GM12878 (cell line): ENCODE data around the gene RPA3. TPM values are rescaled to one million over a fixed set of nuclear protein-coding genes. Genes with fewer than 3 reads are reported as not detected.

Experiments
- ATAC-seq: fragments of 200-7000 bp; cut with Tn5 transposase; 3 replicates; pipeline ENCODE4 v1.9.1; 2020; ENCODE audit warnings: mild to moderate bottlenecking, moderate library complexity
- BruUV-seq: library from RNA; stranded (reverse); fragments of 400-500 nt; replicated peaks from 2 replicates; lab custom pipeline; 2021; lab: Mats Ljungman, UMichigan
- CTCF ChIA-PET: fragments of 300-600 bp; sonication (Branson Sonifier 250); formaldehyde crosslinking; extraction: SDS; loops from one replicate; lab custom pipeline; 2021; ENCODE audit warnings: inconsistent platforms; lab: Yijun Ruan, JAX
- POLR2A ChIA-PET: fragments of 350-600 bp; formaldehyde crosslinking; extraction: SDS; loops from one replicate; lab custom pipeline; 2021; ENCODE audit warnings: inconsistent platforms; lab: Charles Lee
- RAD21 ChIA-PET: fragments of 300-600 bp; sonication (Branson Sonifier 250); formaldehyde crosslinking; loops from one replicate; lab custom pipeline; 2023; ENCODE audit warnings: antibody characterized with exemption; ENCODE audit not compliant: unreplicated experiment; lab: Charles Lee
- SMC1A ChIA-PET: fragments of 300-600 bp; sonication (Branson Sonifier 250); formaldehyde crosslinking; loops from one replicate; lab custom pipeline; 2023; ENCODE audit not compliant: unreplicated experiment, uncharacterized antibody; lab: Charles Lee
- DNase-seq: peaks from one replicate; pipeline ENCODE4 v3.0.0-alpha.2; 2011; ENCODE audit warnings: low read depth, low spot score
- FAIRE-seq: peaks from 3 replicates; lab custom pipeline; 2011; peaks lifted over from hg19 to GRCh38; lab: Jason Lieb, UNC
- H2AFZ ChIP-seq: 2 replicates; pipeline ENCODE4 v1.6.0; 2011; ENCODE audit warnings: low read depth, low read length, control low read depth; ENCODE audit not compliant: control insufficient read depth
- H3K27ac ChIP-seq: 2 replicates; pipeline ENCODE4 v1.5.1; 2011; ENCODE audit warnings: control low read depth; ENCODE audit not compliant: control insufficient read depth, insufficient read depth
- H3K27me3 ChIP-seq, 2 experiments: replicated peaks in 1 of 2; 2 replicates each; pipeline versions ENCODE4 v1.6.0 to v1.6.1; 2011; ENCODE audit warnings: low read length in 1 of 2; ENCODE audit not compliant: control insufficient read depth in 2 of 2, insufficient read depth in 2 of 2
- H3K36me3 ChIP-seq, 2 experiments: 2 replicates each; pipeline ENCODE4 v1.5.1; 2011; ENCODE audit warnings: low read length in 1 of 2; ENCODE audit not compliant: control insufficient read depth in 2 of 2, insufficient read depth in 2 of 2
- H3K4me1 ChIP-seq: 2 replicates; pipeline ENCODE4 v1.6.1; 2011; ENCODE audit warnings: mild to moderate bottlenecking, low read length, moderate library complexity, mixed read lengths; ENCODE audit not compliant: control insufficient read depth, insufficient read depth
- H3K4me2 ChIP-seq: 2 replicates; pipeline ENCODE4 v1.6.0; 2011; ENCODE audit warnings: control low read depth; ENCODE audit not compliant: control insufficient read depth, insufficient read depth
- H3K4me3 ChIP-seq: fragments of 200-600 bp; sonication (generic); 2 replicates; pipeline ENCODE4 v1.5.1; 2016
- H3K79me2 ChIP-seq: 2 replicates; pipeline ENCODE4 v1.6.0; 2011; ENCODE audit warnings: low read length; ENCODE audit not compliant: control insufficient read depth, insufficient read depth
- H3K9ac ChIP-seq: 2 replicates; pipeline ENCODE4 v1.8.0; 2011; ENCODE audit warnings: low read length, control low read depth, mixed read lengths; ENCODE audit not compliant: control insufficient read depth, insufficient read depth
- H3K9me3 ChIP-seq: replicated peaks from 3 replicates; pipeline ENCODE4 v1.5.1; 2011; ENCODE audit warnings: mild to moderate bottlenecking, low read length; ENCODE audit not compliant: control insufficient read depth, insufficient read depth
- H4K20me1 ChIP-seq: 2 replicates; pipeline ENCODE4 v1.6.0; 2011; ENCODE audit not compliant: control insufficient read depth, insufficient read depth
- BRCA1 ChIP-seq: IDR thresholded peaks from 2 replicates; pipeline ENCODE4 v1.6.1; 2011; ENCODE audit warnings: low read depth, low read length, improper control_type of control experiment
- CEBPB ChIP-seq, 2 experiments: fragments of 150-350 bp in 1 of 2; IDR thresholded peaks; 2 replicates each; pipeline ENCODE4 v1.6.1; 2012 to 2014; ENCODE audit warnings: low read depth in 2 of 2, low read length in 2 of 2, borderline replicate concordance in 1 of 2, inconsistent platforms in 1 of 2
- CREM ChIP-seq: IDR thresholded peaks from 2 replicates; pipeline ENCODE4 v1.6.1; 2014; ENCODE audit warnings: antibody characterized with exemption, low read depth
- ETV6 ChIP-seq, 2 experiments: fragments of 450-650 bp in 1 of 2; IDR thresholded peaks in 1 of 2; conservative IDR thresholded peaks in 1 of 2; 2 replicates each; pipeline ENCODE4 v1.6.1; 2014; ENCODE audit warnings: antibody characterized with exemption in 1 of 2, borderline replicate concordance in 1 of 2, low read depth in 1 of 2, mild to moderate bottlenecking in 1 of 2, moderate library complexity in 1 of 2
- EZH2 ChIP-seq: IDR thresholded peaks from 2 replicates; pipeline ENCODE4 v1.6.1; 2012; ENCODE audit warnings: low read depth, mild to moderate bottlenecking, control low read depth, inconsistent platforms, low read length, borderline replicate concordance; ENCODE audit not compliant: control insufficient read depth
- IKZF1 ChIP-seq: fragments of 450-650 bp; conservative IDR thresholded peaks from 2 replicates; pipeline ENCODE4 v1.6.1; 2017; ENCODE audit warnings: antibody characterized with exemption, mild to moderate bottlenecking
- MEF2A ChIP-seq: IDR thresholded peaks from 2 replicates; pipeline ENCODE4 v1.6.1; 2011; ENCODE audit warnings: low read depth, mild to moderate bottlenecking, low read length, moderate library complexity; ENCODE audit not compliant: insufficient read depth
- MTA2 ChIP-seq: fragments of 450-650 bp; IDR thresholded peaks from 2 replicates; pipeline ENCODE4 v1.6.1; 2016; ENCODE audit warnings: low read depth, mild to moderate bottlenecking, moderate library complexity
- MTA3 ChIP-seq: IDR thresholded peaks from 2 replicates; pipeline ENCODE4 v1.6.1; 2012; ENCODE audit warnings: low read length, inconsistent platforms, borderline replicate concordance
- PAX5 ChIP-seq: IDR thresholded peaks from 2 replicates; pipeline ENCODE4 v1.6.1; 2011; ENCODE audit warnings: low read depth, low read length, borderline replicate concordance
- RAD51 ChIP-seq: fragments of 450-650 bp; IDR thresholded peaks from 2 replicates; pipeline ENCODE4 v1.6.1; 2016; ENCODE audit warnings: moderate library complexity, mild to moderate bottlenecking, inconsistent platforms
- SMARCA5 ChIP-seq: fragments of 450-650 bp; IDR thresholded peaks from 2 replicates; pipeline ENCODE4 v1.6.1; 2017; ENCODE audit warnings: mild to moderate bottlenecking
- SUZ12 ChIP-seq: fragments of 200-600 bp; sonication (generic); IDR thresholded peaks from one replicate; pipeline ENCODE4 v1.6.1; 2018; ENCODE audit warnings: antibody characterized with exemption, mild to moderate bottlenecking; ENCODE audit not compliant: unreplicated experiment
- TAF1 ChIP-seq: IDR thresholded peaks from 2 replicates; pipeline ENCODE4 v1.6.1; 2011; ENCODE audit warnings: mild to moderate bottlenecking, low read depth, low read length, borderline replicate concordance
- TBL1XR1 ChIP-seq: IDR thresholded peaks from 2 replicates; pipeline ENCODE4 v1.6.1; 2012; ENCODE audit warnings: low read depth, low read length, improper control_type of control experiment
- WGBS: methylation state at CpG from one replicate; pipeline ENCODE4 v1.1.6; 2016; ENCODE audit warnings: low lambda C conversion rate; ENCODE audit not compliant: insufficient replicate concordance, insufficient coverage; ENCODE audit errors: missing lambda C conversion rate; 5-methylcytosine and 5-hydroxymethylcytosine counted together
- in situ Hi-C: fragments of 300-500 bp; cut with MboI; formaldehyde crosslinking; loops from 9 replicates; pipeline ENCODE4 v1.14.3; 2018; ENCODE audit warnings: mixed read lengths
- intact Hi-C: fragments of 100-400 bp; cut with micrococcal nuclease; formaldehyde crosslinking; loops from one replicate; pipeline ENCODE4 v1.14.2; 2022; ENCODE audit not compliant: unreplicated experiment
- polyA plus RNA-seq, 11 experiments: library from polyadenylated mRNA; depleted of rRNA in 4 of 11; unstranded in 6 of 11; stranded (reverse) in 5 of 11; fragments of >200 nt; fragmentation: Nextera tagmentation in 4 of 11; fragmentation: Illumina TruSeq in 1 of 11; extraction: Ambion mirVana in 4 of 11; extraction: Trizol in 1 of 11; gene quantifications; 1 replicate in 1 of 11; 2 replicates in 10 of 11; pipeline versions ENCODE4 v1.2.1 to v1.2.3, GENCODE V29; 2011 to 2016; ENCODE audit warnings: inconsistent platforms in 2 of 11, missing spikeins in 2 of 11, low read depth in 1 of 11
- total RNA-seq, 4 experiments: library from RNA; depleted of rRNA in 3 of 4; stranded (reverse); fragments of >200 nt in 3 of 4; fragmentation: Illumina TruSeq in 1 of 4; extraction: Trizol in 1 of 4; gene quantifications; 2 replicates each; pipeline versions ENCODE4 v1.2.1 to v1.2.3, GENCODE V29; 2013 to 2021
- TF ChIP-seq, protein P1 (sequence below): IDR thresholded peaks from 2 replicates; pipeline ENCODE4 v1.6.1; 2011; ENCODE audit warnings: low read depth, low read length, improper control_type of control experiment, borderline replicate concordance
- TF ChIP-seq, protein P2 (sequence below): fragments of 450-650 bp; IDR thresholded peaks from 2 replicates; pipeline ENCODE4 v1.6.1; 2017; ENCODE audit warnings: mild to moderate bottlenecking, low read depth, inconsistent platforms; ENCODE audit not compliant: poor library complexity, severe bottlenecking
- TF ChIP-seq, protein P3 (sequence below): fragments of 450-650 bp; IDR thresholded peaks from 2 replicates; pipeline ENCODE4 v1.6.1; 2014; ENCODE audit warnings: mild to moderate bottlenecking

RPA3 gene
- total and polyA plus RNA-seq, 10 of the 15 experiments (the other 5 are each of a cell fraction or from before 2014, with no cell fraction given), result 60.2 to 343 (median 112) TPM

DNA sequence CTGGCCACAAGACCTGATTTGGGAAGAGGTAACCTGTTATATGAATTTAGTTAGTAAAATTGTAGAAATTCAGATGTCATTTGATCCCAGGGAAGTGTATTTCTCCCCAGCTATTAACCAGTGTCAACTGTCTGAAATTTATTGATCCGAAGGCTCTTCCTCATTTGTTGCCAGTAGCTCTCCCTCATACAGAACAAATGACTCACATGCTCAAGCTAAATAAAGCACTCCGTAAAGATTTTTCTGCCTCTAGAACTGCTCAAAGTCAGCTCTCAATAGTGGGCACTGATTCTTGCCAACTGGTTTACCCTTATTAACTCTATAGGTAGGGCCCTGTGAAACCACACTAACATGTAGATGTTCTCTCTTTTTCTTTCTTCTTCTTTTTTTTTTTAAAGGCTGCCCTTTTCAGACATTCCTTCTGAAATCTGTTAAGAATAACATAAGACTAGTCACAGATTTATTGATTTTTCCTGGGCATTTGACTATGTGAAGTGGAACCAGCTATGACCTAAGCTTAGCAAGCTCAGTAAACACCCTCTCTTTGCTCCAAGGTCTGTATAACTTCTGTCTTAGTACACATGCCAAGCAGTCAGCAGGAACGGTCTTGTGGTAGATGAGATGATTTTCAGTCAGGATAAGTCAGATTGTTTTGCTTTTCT, 21.8 kb downstream of the RPA3 start (continued):
- TF ChIP-seq SMARCA5 (no peak), TBL1XR1 (no peak), MTA3 (no peak), IKZF1 (no peak), CEBPB (IDR thresholded peaks at IDR 0.05; ENCODE audit: borderline replicate concordance in 1 of 2, low read depth in 2 of 2, low read length in 2 of 2) (no peak)
- TF ChIP-seq, protein P1, sequence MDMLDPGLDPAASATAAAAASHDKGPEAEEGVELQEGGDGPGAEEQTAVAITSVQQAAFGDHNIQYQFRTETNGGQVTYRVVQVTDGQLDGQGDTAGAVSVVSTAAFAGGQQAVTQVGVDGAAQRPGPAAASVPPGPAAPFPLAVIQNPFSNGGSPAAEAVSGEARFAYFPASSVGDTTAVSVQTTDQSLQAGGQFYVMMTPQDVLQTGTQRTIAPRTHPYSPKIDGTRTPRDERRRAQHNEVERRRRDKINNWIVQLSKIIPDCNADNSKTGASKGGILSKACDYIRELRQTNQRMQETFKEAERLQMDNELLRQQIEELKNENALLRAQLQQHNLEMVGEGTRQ, result no peak

DNA sequence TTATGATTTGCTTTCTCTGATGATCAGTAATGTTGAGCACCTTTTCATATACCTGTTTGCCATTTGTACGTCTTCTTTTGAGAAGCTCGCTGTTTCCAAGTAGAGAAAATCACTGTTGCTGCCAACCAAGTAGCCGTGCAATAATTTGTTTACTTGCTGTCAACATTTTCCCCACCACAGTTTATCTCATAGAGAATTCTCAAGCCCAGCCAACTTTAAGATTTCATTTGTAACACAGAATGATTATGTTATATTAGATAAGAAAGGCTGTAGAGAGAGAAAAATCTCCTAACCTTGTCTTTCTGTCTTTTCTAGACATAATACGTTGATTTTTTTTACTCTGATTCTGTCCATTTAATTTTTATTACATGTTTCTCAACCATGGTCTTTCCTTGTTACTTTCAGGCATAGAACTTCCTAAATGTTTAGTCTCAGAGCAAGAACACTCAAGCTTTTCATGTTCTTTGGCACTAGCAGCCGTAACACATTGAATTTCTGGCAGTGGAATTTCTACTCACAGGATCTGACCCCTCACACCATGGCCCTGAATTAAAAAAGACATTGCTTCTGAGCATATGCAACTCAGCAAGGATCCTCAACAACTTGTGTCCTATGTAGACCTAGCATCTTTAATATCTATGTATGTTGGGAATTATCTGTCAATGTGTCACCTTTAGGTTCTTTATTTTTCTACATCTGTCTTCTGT, 23.1 kb downstream of the RPA3 start:
- Histone ChIP-seq H3K9me3 (no peaks in the 10 kb centered on the region), H3K9ac (no peak overlapping the region), H3K36me3 (no peaks in the 10 kb centered on the region), H3K27ac (no peak overlapping the region), H2AFZ (no peak overlapping the region), H3K4me2 (no peak overlapping the region), H3K79me2 (no peaks in the 10 kb centered on the region), H3K27me3 (no peaks in the 10 kb centered on the region), H3K4me3 (no peak overlapping the region), H4K20me1 (no peaks in the 10 kb centered on the region), H3K4me1 (peaks cover 5% of the 10 kb centered on the region)
- POLR2A ChIA-PET, result no interaction called here
- intact Hi-C loops, result no loop called here
- FAIRE-seq (no peak), ATAC-seq (no peak), DNase-seq (no peak)
- WGBS, result 97% methylated on average over 5 of the region's 5 CpGs
- in situ Hi-C loops, result no loop called here
- BruUV-seq, result no TSS peak
- CTCF ChIA-PET, result interaction anchor here (1.3 to 2.2 kb wide), 2 partner anchors 14 to 56 kb away, joined by 3 to 11 read pairs; no protein-coding TSS in a partner anchor
- SMC1A ChIA-PET, result interaction anchor here (0.7 to 0.8 kb wide), 2 partner anchors 19 to 417 kb away, joined by 3 read pairs; no protein-coding TSS in a partner anchor
- RAD21 ChIA-PET, result no interaction called here
- TF ChIP-seq, protein P2, sequence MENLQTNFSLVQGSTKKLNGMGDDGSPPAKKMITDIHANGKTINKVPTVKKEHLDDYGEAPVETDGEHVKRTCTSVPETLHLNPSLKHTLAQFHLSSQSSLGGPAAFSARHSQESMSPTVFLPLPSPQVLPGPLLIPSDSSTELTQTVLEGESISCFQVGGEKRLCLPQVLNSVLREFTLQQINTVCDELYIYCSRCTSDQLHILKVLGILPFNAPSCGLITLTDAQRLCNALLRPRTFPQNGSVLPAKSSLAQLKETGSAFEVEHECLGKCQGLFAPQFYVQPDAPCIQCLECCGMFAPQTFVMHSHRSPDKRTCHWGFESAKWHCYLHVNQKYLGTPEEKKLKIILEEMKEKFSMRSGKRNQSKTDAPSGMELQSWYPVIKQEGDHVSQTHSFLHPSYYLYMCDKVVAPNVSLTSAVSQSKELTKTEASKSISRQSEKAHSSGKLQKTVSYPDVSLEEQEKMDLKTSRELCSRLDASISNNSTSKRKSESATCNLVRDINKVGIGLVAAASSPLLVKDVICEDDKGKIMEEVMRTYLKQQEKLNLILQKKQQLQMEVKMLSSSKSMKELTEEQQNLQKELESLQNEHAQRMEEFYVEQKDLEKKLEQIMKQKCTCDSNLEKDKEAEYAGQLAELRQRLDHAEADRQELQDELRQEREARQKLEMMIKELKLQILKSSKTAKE, result no peak
- TF ChIP-seq ETV6 (conservative IDR thresholded peaks at IDR 0.05 in 1 of 2, IDR thresholded peaks at IDR 0.05 in 1 of 2; ENCODE audit: borderline replicate concordance in 1 of 2, low read depth in 1 of 2) (no peak), BRCA1 (no peak), RAD51 (no peak), CREM (no peak), SUZ12 (no peak), MTA2 (no peak), EZH2 (no peak), MTA3 (no peak), PAX5 (no peak), TAF1 (no peak), MEF2A (no peak)
- TF ChIP-seq, protein P3, sequence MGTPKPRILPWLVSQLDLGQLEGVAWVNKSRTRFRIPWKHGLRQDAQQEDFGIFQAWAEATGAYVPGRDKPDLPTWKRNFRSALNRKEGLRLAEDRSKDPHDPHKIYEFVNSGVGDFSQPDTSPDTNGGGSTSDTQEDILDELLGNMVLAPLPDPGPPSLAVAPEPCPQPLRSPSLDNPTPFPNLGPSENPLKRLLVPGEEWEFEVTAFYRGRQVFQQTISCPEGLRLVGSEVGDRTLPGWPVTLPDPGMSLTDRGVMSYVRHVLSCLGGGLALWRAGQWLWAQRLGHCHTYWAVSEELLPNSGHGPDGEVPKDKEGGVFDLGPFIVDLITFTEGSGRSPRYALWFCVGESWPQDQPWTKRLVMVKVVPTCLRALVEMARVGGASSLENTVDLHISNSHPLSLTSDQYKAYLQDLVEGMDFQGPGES, result no peak
